SK-N-SH (cell line): Measurements from ENCODE around the gene ATP2A3. TPM values are rescaled to one million over a fixed set of nuclear protein-coding genes. Genes with fewer than 3 reads are reported as not detected.

ENCODE experiments used
- CTCF ChIA-PET: fragments of 300-600, 350-600 bp; formaldehyde crosslinking; extraction: SDS; loops from one replicate; lab custom pipeline; 2021; lab: Yijun Ruan, JAX
- POLR2A ChIA-PET: fragments of 350-600 bp; sonication (Branson Sonifier 250); formaldehyde crosslinking; extraction: SDS; loops from one replicate; lab custom pipeline; 2020; ENCODE audit warnings: antibody characterized with exemption, inconsistent platforms; lab: Yijun Ruan, JAX
- DNase-seq: peaks from one replicate; pipeline ENCODE4 v3.0.0; 2012
- H2AFZ ChIP-seq: fragments of 200-600 bp; sonication (generic); 2 replicates; pipeline ENCODE4 v1.8.1; 2016; ENCODE audit warnings: antibody characterized with exemption, mild to moderate bottlenecking, low read depth
- H3F3A ChIP-seq: fragments of 200-600 bp; sonication (generic); replicated peaks from 2 replicates; pipeline ENCODE3; 2016; ENCODE audit warnings: antibody characterized with exemption, mild to moderate bottlenecking; ENCODE audit not compliant: insufficient read depth
- H3K27ac ChIP-seq, 2 experiments: fragments of 200-500 bp in 1 of 2; fragments of 200-600 bp in 1 of 2; sonication (Bioruptor generic) in 1 of 2; sonication (generic), shearing (Covaris generic) in 1 of 2; 2 replicates each; pipeline versions ENCODE4 v1.5.1 to v1.6.1; 2014 to 2016; ENCODE audit warnings: low read depth in 2 of 2, inconsistent platforms in 1 of 2, low read length in 1 of 2, mild to moderate bottlenecking in 1 of 2, mixed read lengths in 1 of 2
- H3K27me3 ChIP-seq: fragments of 200-600 bp; sonication (generic), shearing (Covaris generic); 2 replicates; pipeline ENCODE4 v1.6.1; 2016; ENCODE audit warnings: mixed run types; ENCODE audit not compliant: insufficient read depth
- H3K36me3 ChIP-seq, 2 experiments: fragments of 200-500 bp in 1 of 2; fragments of 200-600 bp in 1 of 2; sonication (Bioruptor generic) in 1 of 2; sonication (generic) in 1 of 2; replicated peaks in 1 of 2; 2 replicates each; pipeline versions ENCODE3 to v1.5.1; 2014 to 2016; ENCODE audit warnings: low read length in 1 of 2, mild to moderate bottlenecking in 1 of 2; ENCODE audit not compliant: insufficient read depth in 2 of 2, control insufficient read depth in 1 of 2
- H3K4me1 ChIP-seq, 2 experiments: fragments of 200-500 bp in 1 of 2; fragments of 200-600 bp in 1 of 2; sonication (Bioruptor generic) in 1 of 2; sonication (generic), shearing (Covaris generic) in 1 of 2; 2 replicates each; pipeline versions ENCODE4 v1.5.1 to v1.6.1; 2014 to 2016; ENCODE audit warnings: low read depth in 1 of 2, low read length in 1 of 2, mixed run types in 1 of 2; ENCODE audit not compliant: insufficient read depth in 2 of 2, control insufficient read depth in 1 of 2
- H3K4me2 ChIP-seq: fragments of 200-600 bp; sonication (generic), shearing (Covaris generic); 2 replicates; pipeline ENCODE4 v1.6.1; 2017; ENCODE audit warnings: mixed run types
- H3K4me3 ChIP-seq, 2 experiments: fragments of 200-500 bp in 1 of 2; fragments of 200-600 bp in 1 of 2; sonication (Bioruptor generic) in 1 of 2; sonication (generic), shearing (Covaris generic) in 1 of 2; 2 replicates each; pipeline versions ENCODE4 v1.5.1 to v1.8.1; 2014 to 2016; ENCODE audit warnings: low read depth in 2 of 2, inconsistent platforms in 1 of 2, low read length in 1 of 2, mild to moderate bottlenecking in 1 of 2, mixed read lengths in 1 of 2, moderate library complexity in 1 of 2
- H3K79me2 ChIP-seq: fragments of 200-600 bp; sonication (generic); 2 replicates; pipeline ENCODE4 v1.8.1; 2017; ENCODE audit warnings: mild to moderate bottlenecking; ENCODE audit not compliant: insufficient read depth
- H3K9ac ChIP-seq: fragments of 200-600 bp; sonication (generic); 2 replicates; pipeline ENCODE4 v1.6.1; 2017; ENCODE audit warnings: mixed run types
- H3K9me2 ChIP-seq: fragments of 200-600 bp; sonication (generic); 2 replicates; pipeline ENCODE4 v1.6.1; 2017; ENCODE audit warnings: mixed run types
- H3K9me3 ChIP-seq: fragments of 200-600 bp; sonication (generic); 2 replicates; pipeline ENCODE4 v1.6.1; 2017; ENCODE audit warnings: mixed run types, mild to moderate bottlenecking, moderate library complexity
- H4K20me1 ChIP-seq: fragments of 200-600 bp; sonication (generic); 2 replicates; pipeline ENCODE4 v1.6.1; 2017; ENCODE audit warnings: mild to moderate bottlenecking, mixed run types; ENCODE audit not compliant: insufficient read depth
- CHD2 ChIP-seq: fragments of 150-350 bp; IDR thresholded peaks from 2 replicates; pipeline ENCODE4 v1.6.1; 2018; ENCODE audit warnings: low read length; ENCODE audit not compliant: partially characterized antibody
- ELF1 ChIP-seq: IDR thresholded peaks from 2 replicates; pipeline ENCODE4 v1.4.0; 2012
- EP300 ChIP-seq, 2 experiments: IDR thresholded peaks; 2 replicates each; pipeline versions ENCODE4 v1.4.0 to v1.6.1; 2012; ENCODE audit warnings: borderline replicate concordance in 1 of 2, low read depth in 1 of 2, low read length in 1 of 2
- GATA2 ChIP-seq: sonication (generic); formaldehyde crosslinking; IDR thresholded peaks from 2 replicates; pipeline ENCODE4 v1.5.0; 2020; ENCODE audit warnings: mild to moderate bottlenecking, missing genetic modification reagents
- IRF3 ChIP-seq: fragments of 150-350 bp; IDR thresholded peaks from 2 replicates; pipeline ENCODE4 v1.6.1; 2016; ENCODE audit warnings: mild to moderate bottlenecking, low read depth, low read length
- MXI1 ChIP-seq: IDR thresholded peaks from 2 replicates; pipeline ENCODE4 v1.6.1; 2012; ENCODE audit warnings: mild to moderate bottlenecking, low read depth, low read length, improper control_type of control experiment
- PBX3 ChIP-seq: IDR thresholded peaks from 2 replicates; pipeline ENCODE4; 2012
- POLR2AphosphoS5 ChIP-seq: IDR thresholded peaks from 2 replicates; pipeline ENCODE4 v1.6.1; 2012; ENCODE audit warnings: low read depth, low read length
- RAD21 ChIP-seq: IDR thresholded peaks from 2 replicates; pipeline ENCODE4 v1.6.1; 2012; ENCODE audit warnings: mild to moderate bottlenecking, low read length
- RXRA ChIP-seq: IDR thresholded peaks from 2 replicates; pipeline ENCODE4 v1.4.0; 2012; ENCODE audit warnings: low read depth, mild to moderate bottlenecking, borderline replicate concordance
- SIN3A ChIP-seq: IDR thresholded peaks from 2 replicates; pipeline ENCODE4 v1.6.1; 2012; ENCODE audit warnings: low read depth, mild to moderate bottlenecking, low read length, moderate library complexity, borderline replicate concordance
- SMC3 ChIP-seq: IDR thresholded peaks from 2 replicates; pipeline ENCODE4 v1.6.1; 2012; ENCODE audit warnings: low read depth, low read length, improper control_type of control experiment
- TAF1 ChIP-seq: IDR thresholded peaks from 2 replicates; pipeline ENCODE4 v1.6.1; 2012; ENCODE audit warnings: low read depth, mild to moderate bottlenecking, low read length, moderate library complexity, borderline replicate concordance
- YY1 ChIP-seq: IDR thresholded peaks from 2 replicates; pipeline ENCODE4 v1.4.0; 2012; ENCODE audit warnings: low read depth, mild to moderate bottlenecking
- WGBS: methylation state at CpG from one replicate; pipeline ENCODE4 v1.1.6; 2017; ENCODE audit warnings: low lambda C conversion rate; 5-methylcytosine and 5-hydroxymethylcytosine counted together
- polyA plus RNA-seq, 3 experiments: library from polyadenylated mRNA; depleted of rRNA; stranded (reverse); fragments of >200 nt; gene quantifications; 2 replicates each; pipeline ENCODE4 v1.2.3, GENCODE V29; 2012
- TF ChIP-seq, protein P1 (sequence below): fragments of 150-350 bp; IDR thresholded peaks from 2 replicates; pipeline ENCODE4 v1.6.1; 2017; ENCODE audit warnings: antibody characterized with exemption, low read length, low read depth, borderline replicate concordance
- TF ChIP-seq, protein P2 (sequence below): IDR thresholded peaks from 2 replicates; pipeline ENCODE4 v1.4.0; 2012; ENCODE audit warnings: low read depth
- TF ChIP-seq, protein P3 (sequence below): IDR thresholded peaks from 2 replicates; pipeline ENCODE4 v1.4.0; 2012; ENCODE audit warnings: low read depth, borderline replicate concordance

The ATP2A3 gene
- polyA plus RNA-seq, 1 of the 3 experiments (the other 2 are of a cell fraction) = 2.1 TPM

- CTCF ChIA-PET = interaction anchor here (1.9 kb wide), 1 partner anchor 16 kb away, joined by 6 read pairs; no protein-coding TSS in a partner anchor
- no peaks in the 10 kb centered on the region for H4K20me1 ChIP-seq
- POLR2A ChIA-PET = no interaction called here
- no peak for TF ChIP-seq YY1
- TF ChIP-seq RXRA = no peak
- TF ChIP-seq SIN3A = no peak
- TF ChIP-seq IRF3 = no peak
- no peak for TF ChIP-seq GATA2 (CRISPR knock-in tag)
- no peak for TF ChIP-seq CHD2
- TF ChIP-seq EP300 (IDR thresholded peaks at IDR 0.05; ENCODE audit: borderline replicate concordance in 1 of 2, low read depth in 1 of 2, low read length in 1 of 2) = no peak
- no peak for TF ChIP-seq PBX3
- TF ChIP-seq MXI1 = no peak
- TF ChIP-seq POLR2AphosphoS5 = no peak
- TF ChIP-seq SMC3 = no peak
- TF ChIP-seq TAF1 = no peak
- TF ChIP-seq RAD21 = no peak
- TF ChIP-seq, protein P1, sequence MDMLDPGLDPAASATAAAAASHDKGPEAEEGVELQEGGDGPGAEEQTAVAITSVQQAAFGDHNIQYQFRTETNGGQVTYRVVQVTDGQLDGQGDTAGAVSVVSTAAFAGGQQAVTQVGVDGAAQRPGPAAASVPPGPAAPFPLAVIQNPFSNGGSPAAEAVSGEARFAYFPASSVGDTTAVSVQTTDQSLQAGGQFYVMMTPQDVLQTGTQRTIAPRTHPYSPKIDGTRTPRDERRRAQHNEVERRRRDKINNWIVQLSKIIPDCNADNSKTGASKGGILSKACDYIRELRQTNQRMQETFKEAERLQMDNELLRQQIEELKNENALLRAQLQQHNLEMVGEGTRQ = no peak
- TF ChIP-seq, protein P2, sequence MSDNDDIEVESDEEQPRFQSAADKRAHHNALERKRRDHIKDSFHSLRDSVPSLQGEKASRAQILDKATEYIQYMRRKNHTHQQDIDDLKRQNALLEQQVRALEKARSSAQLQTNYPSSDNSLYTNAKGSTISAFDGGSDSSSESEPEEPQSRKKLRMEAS = no peak
- TF ChIP-seq, protein P3, sequence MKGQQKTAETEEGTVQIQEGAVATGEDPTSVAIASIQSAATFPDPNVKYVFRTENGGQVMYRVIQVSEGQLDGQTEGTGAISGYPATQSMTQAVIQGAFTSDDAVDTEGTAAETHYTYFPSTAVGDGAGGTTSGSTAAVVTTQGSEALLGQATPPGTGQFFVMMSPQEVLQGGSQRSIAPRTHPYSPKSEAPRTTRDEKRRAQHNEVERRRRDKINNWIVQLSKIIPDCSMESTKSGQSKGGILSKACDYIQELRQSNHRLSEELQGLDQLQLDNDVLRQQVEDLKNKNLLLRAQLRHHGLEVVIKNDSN = no peak
- TF ChIP-seq ELF1 = no peak
- TF ChIP-seq, all 33 proteins: peak for 0
- Histone ChIP-seq H3F3A (no peaks in the 10 kb centered on the region), H3K9ac (no peak overlapping the region), H3K9me3 (no peaks in the 10 kb centered on the region), H3K4me1 (no peaks in the 10 kb centered on the region; a peak in 1 of 4 replicates), H3K27me3 (no peaks in the 10 kb centered on the region; the same call in 1 of the 2 replicates), H3K79me2 (no peaks in the 10 kb centered on the region), H2AFZ (no peak overlapping the region), H3K27ac (no peak overlapping the region), H3K9me2 (no peaks in the 10 kb centered on the region), H3K4me2 (no peak overlapping the region), H3K36me3 (no peaks in the 10 kb centered on the region), H3K4me3 (no peak overlapping the region)
- peak; percentile 15 for DNase-seq
- 78% methylated on average over 4 of the region's 4 CpGs for WGBS
Observed at GRCh38 chr17:3988297-3989040, 24.2 kb upstream of the ATP2A3 start.
